ENCODE results near the gene SMDT1. TPM values are rescaled to one million over a fixed set of nuclear protein-coding genes. Genes with fewer than 3 reads are reported as not detected.
A peak's percentile ranks its signal among the peaks of the same experiment; 100 is the strongest.

The SMDT1 gene
- total and polyA plus RNA-seq, 8 donors, result 50.9 to 119 (median 58.1) TPM

DNA sequence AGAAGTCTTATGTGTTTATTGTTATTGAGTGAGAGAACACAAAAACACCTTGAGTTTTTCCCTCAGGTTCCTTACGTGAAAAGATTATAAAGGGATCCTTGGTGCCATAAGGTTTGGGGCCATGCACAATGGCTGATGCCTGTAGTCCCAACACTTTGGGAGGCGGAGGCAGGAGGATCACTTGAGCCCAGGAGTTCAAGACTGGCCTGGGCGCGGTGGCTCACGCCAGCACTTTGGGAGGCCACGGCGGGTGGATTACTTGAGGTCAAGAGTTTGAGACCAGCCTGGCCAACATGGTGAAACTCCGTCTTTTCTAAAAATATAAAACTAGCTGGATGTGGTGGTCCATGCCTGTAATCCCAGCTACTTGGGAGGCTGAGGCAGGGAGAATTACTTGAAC lies 5.4 kb downstream of the SMDT1 start:
- ATAC-seq (no peak), FAIRE-seq (no peak), DNase-seq (peak in 1 of 6 donors; percentile 8)
- H3K36me3 ChIP-seq, result peaks cover 3 to 32% (median 15%) of the 10 kb centered on the region in 3 donors
- no peak overlapping the region for H3K27ac ChIP-seq
- no peaks in the 10 kb centered on the region for H3K9me3 ChIP-seq
- intact Hi-C loops (cut with DNase I), result no loop called here
- TF ChIP-seq, protein P1, sequence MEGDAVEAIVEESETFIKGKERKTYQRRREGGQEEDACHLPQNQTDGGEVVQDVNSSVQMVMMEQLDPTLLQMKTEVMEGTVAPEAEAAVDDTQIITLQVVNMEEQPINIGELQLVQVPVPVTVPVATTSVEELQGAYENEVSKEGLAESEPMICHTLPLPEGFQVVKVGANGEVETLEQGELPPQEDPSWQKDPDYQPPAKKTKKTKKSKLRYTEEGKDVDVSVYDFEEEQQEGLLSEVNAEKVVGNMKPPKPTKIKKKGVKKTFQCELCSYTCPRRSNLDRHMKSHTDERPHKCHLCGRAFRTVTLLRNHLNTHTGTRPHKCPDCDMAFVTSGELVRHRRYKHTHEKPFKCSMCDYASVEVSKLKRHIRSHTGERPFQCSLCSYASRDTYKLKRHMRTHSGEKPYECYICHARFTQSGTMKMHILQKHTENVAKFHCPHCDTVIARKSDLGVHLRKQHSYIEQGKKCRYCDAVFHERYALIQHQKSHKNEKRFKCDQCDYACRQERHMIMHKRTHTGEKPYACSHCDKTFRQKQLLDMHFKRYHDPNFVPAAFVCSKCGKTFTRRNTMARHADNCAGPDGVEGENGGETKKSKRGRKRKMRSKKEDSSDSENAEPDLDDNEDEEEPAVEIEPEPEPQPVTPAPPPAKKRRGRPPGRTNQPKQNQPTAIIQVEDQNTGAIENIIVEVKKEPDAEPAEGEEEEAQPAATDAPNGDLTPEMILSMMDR (IDR thresholded peaks at IDR 0.05), result no peak
- H3K4me3 ChIP-seq, result no peak overlapping the region
- H3K27me3 ChIP-seq, result no peaks in the 10 kb centered on the region
- H3K4me1 ChIP-seq, result peaks cover 3 to 14% (median 10%) of the 10 kb centered on the region in 3 donors
- WGBS, 2 donors, result 95% methylated on average over 8 of the region's 8 CpGs

DNA sequence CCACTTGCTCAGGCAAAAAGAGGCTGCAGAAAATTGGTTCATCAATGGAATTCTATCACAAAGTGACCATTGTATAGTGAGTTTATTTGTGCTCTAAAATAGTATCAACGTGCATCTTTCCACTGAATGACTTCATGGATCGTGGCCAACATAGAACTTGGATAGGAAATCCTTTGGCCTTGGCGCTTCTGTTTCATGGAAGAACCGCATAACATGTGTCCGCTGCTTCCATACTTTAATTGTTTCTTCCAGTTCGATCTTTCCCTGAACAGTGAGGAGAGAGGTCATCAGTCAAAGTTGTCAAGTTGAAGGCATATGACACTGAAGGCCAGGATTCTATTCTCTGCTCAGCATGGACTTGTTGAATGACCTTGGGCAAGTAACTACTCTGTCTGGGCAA lies 6.6 kb downstream of the SMDT1 start:
- peak in 1 of 6 donors; percentile 5 for DNase-seq
- FAIRE-seq, result no peak
- H3K9me3 ChIP-seq, result no peaks in the 10 kb centered on the region
- no peak for ATAC-seq
- 51 to 52% methylated on average over 6 of the region's 6 CpGs for WGBS, 2 donors
- H3K27ac ChIP-seq, result no peak overlapping the region
- intact Hi-C loops (cut with DNase I), result no loop called here
- TF ChIP-seq, protein P1 (IDR thresholded peaks at IDR 0.05), result no peak
- H3K4me1 ChIP-seq, result peaks cover under 1 to 13% (median 5%) of the 10 kb centered on the region in 3 donors
- no peaks in the 10 kb centered on the region for H3K27me3 ChIP-seq
- H3K4me3 ChIP-seq, result no peak overlapping the region
- H3K36me3 ChIP-seq, result peaks cover 3 to 32% (median 15%) of the 10 kb centered on the region in 3 donors

DNA sequence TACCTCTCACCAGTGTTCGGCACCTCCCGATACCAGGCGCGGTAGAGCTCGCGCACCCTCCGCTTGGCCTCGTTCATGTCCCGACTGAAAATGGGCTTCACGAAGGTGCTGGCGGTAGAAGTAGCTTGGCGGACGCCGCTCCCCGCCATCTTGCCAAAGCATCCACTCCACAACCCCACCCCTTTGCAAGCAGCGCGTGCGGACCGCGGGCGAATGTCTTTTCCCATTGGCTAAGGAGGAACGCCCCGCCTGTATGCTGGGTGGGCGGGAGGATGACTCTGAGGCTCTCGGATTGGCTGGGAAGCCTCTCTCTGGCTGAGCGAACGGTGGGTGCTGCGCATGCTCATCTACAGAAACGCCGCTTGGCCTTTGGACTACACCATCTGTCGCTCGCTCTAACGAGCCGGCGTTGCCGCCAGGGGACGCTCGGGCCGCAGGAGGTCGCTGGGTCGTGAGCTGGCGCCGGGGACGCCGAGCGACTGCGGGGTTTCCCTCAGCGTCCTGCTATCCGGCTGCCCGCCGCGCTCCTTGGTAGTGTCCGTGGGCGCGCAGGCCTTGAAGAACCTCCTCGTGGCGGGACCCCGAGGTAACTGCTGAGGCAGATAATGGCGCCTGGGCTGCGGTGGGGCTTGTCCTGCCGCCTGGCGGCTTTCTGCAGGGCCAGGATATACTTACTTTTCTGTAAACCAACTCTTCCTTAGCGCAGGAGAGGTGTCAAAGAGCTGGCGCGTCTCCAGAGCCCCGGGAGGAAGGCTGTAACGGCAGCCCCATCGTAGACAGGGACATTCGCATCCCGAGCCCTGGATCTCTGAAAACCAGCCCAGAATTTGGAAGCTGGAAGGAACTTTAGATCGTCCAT lies 11.3 kb downstream of the SMDT1 start, which contains the start of gene NDUFA6:
NDUFA6 (minus strand) TSS at position 177 of the 859 bp plus-strand sequence; CDS start at position 149, 28 bp downstream.
- TF ChIP-seq, protein P1 (IDR thresholded peaks at IDR 0.05), result peak; percentile 68 to 90 (median 82)
- peaks cover 2 to 6% (median 3%) of the 10 kb centered on the region in 3 donors for H3K36me3 ChIP-seq
- 0% methylated on average over 68 to 71 of the region's 71 CpGs for WGBS, 2 donors

DNA sequence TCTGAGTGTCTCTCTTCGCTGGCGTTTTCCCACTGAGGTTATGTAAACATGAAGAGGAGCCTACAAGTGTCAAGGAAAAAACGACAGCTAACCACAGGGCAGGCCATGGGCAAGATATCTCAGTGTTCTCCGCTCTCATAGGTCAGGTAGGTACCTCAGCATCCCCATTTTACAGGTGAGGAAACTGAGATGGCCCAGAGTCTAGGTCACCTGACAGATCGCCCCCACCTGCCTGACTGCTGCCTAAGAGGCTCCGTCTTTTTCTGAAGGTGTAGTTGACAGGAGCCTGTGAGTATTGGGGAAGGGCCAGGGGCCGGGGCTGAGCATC lies 11.9 kb downstream of the SMDT1 start:
- TF ChIP-seq, protein P1 (IDR thresholded peaks at IDR 0.05), result no peak
- ATAC-seq (peak in 1 of 4 donors; percentile 4), DNase-seq (no peak), FAIRE-seq (no peak)
- intact Hi-C loops (cut with DNase I), result loop anchor here in 1 of 3 donors (10.0 kb wide), 1 partner anchor 343 kb away; the partner anchor contains the start of gene NFAM1
- Histone ChIP-seq H3K36me3 (no peaks in the 10 kb centered on the region), H3K27ac (peak overlapping the region; percentile 90 to 98 (median 93)), H3K4me1 (peaks cover 0 to 13% (median 5%) of the 10 kb centered on the region in 3 donors), H3K27me3 (no peaks in the 10 kb centered on the region), H3K4me3 (peak overlapping the region; percentile 31 to 89 (median 66)), H3K9me3 (no peaks in the 10 kb centered on the region)
- 21 to 27% methylated on average over 7 of the region's 7 CpGs for WGBS, 2 donors

More for the DNA sequence above, 11.3 kb downstream of the SMDT1 start, which contains the start of gene NDUFA6:
- FAIRE-seq, result peak; percentile 91
- ATAC-seq, result peak; percentile 92 to 97 (median 94)
- H3K27me3 ChIP-seq, result no peaks in the 10 kb centered on the region
- peak within 1 kb of the TSS; percentile 92 to 98 (median 94) for H3K27ac ChIP-seq
- DNase-seq, result peak; percentile 97 to 99 (median 99)
- H3K4me3 ChIP-seq, result peak within 1 kb of the TSS; percentile 62 to 89 (median 74)
- H3K9me3 ChIP-seq, result no peaks in the 10 kb centered on the region
- intact Hi-C loops (cut with DNase I), result loop anchor here in 1 of 3 donors (10.0 kb wide), 1 partner anchor 344 kb away; the partner anchor contains the start of gene NFAM1
- peaks cover 0 to 15% (median 5%) of the 10 kb centered on the region in 3 donors for H3K4me1 ChIP-seq
